Activated CD4-positive, alpha-beta T cell treated with anti-CD3 and anti-CD28 coated beads for 36 hours (primary cell): ENCODE measurements around the gene RPA1. TPM values are rescaled to one million over a fixed set of nuclear protein-coding genes. Genes with fewer than 3 reads are reported as not detected.

Source experiments
- ATAC-seq: fragments of 200-7000 bp; cut with Tn5 transposase; one replicate; pipeline ENCODE4 v1.10.0; 2021; ENCODE audit warnings: mild to moderate bottlenecking, moderate library complexity
- CTCF ChIA-PET: fragments of 350-600 bp; sonication (Branson Sonifier 250); formaldehyde crosslinking; loops from one replicate; lab custom pipeline; 2021; ENCODE audit warnings: antibody characterized with exemption; lab: Charles Lee
- POLR2A ChIA-PET: fragments of 350-600 bp; sonication (Branson Sonifier 250); formaldehyde crosslinking; loops from one replicate; lab custom pipeline; 2021; ENCODE audit warnings: antibody characterized with exemption, inconsistent platforms; lab: Charles Lee
- DNase-seq: peaks from one replicate; pipeline ENCODE4 v3.0.0-alpha.2; 2020
- H3K27ac Mint-ChIP-seq: one replicate; pipeline ENCODE4 v1.8.0; 2021; ENCODE audit warnings: mixed read lengths
- H3K27me3 Mint-ChIP-seq: one replicate; pipeline ENCODE4 v1.8.0; 2021; ENCODE audit warnings: mixed read lengths
- H3K36me3 Mint-ChIP-seq: one replicate; pipeline ENCODE4 v1.8.0; 2021; ENCODE audit warnings: low read depth, mixed read lengths
- H3K4me1 Mint-ChIP-seq: one replicate; pipeline ENCODE4 v1.8.0; 2021; ENCODE audit warnings: mixed read lengths
- H3K4me3 Mint-ChIP-seq: one replicate; pipeline ENCODE4 v1.8.0; 2021; ENCODE audit warnings: mild to moderate bottlenecking, moderate library complexity, mixed read lengths
- H3K9me3 Mint-ChIP-seq: one replicate; pipeline ENCODE4 v1.8.0; 2021; ENCODE audit warnings: low read depth, mixed read lengths
- intact Hi-C, 2 experiments: fragments of 100-400 bp; cut with DNase I in 1 of 2; cut with micrococcal nuclease in 1 of 2; formaldehyde crosslinking; loops; one replicate each; pipeline versions ENCODE4 v1.14.2 to v1.15.1; 2022 to 2024; cut with DNase I, micrococcal nuclease
- total RNA-seq, 2 experiments: library from RNA; stranded (reverse); gene quantifications; one replicate each; pipeline ENCODE4 v1.2.3, GENCODE V29; 2021

RPA1 gene
- total RNA-seq, 2 experiments from 2014 or later: 134 to 191 TPM

- intact Hi-C loops: no loop called here
- Mint-ChIP-seq H3K4me3 (no peak overlapping the region), H3K36me3 (no peaks in the 10 kb centered on the region), H3K27me3 (no peaks in the 10 kb centered on the region), H3K27ac (no peak overlapping the region), H3K4me1 (no peaks in the 10 kb centered on the region), H3K9me3 (no peaks in the 10 kb centered on the region)
- CTCF ChIA-PET: interaction anchor here (1.0 kb wide), 1 partner anchor 13 kb away, joined by 3 read pairs; no protein-coding TSS in a partner anchor
- DNase-seq: no peak
- ATAC-seq: no peak
- POLR2A ChIA-PET: no interaction called here
Measured at GRCh38 chr17:1931844-1932579, 102.2 kb downstream of the RPA1 start.

DNA sequence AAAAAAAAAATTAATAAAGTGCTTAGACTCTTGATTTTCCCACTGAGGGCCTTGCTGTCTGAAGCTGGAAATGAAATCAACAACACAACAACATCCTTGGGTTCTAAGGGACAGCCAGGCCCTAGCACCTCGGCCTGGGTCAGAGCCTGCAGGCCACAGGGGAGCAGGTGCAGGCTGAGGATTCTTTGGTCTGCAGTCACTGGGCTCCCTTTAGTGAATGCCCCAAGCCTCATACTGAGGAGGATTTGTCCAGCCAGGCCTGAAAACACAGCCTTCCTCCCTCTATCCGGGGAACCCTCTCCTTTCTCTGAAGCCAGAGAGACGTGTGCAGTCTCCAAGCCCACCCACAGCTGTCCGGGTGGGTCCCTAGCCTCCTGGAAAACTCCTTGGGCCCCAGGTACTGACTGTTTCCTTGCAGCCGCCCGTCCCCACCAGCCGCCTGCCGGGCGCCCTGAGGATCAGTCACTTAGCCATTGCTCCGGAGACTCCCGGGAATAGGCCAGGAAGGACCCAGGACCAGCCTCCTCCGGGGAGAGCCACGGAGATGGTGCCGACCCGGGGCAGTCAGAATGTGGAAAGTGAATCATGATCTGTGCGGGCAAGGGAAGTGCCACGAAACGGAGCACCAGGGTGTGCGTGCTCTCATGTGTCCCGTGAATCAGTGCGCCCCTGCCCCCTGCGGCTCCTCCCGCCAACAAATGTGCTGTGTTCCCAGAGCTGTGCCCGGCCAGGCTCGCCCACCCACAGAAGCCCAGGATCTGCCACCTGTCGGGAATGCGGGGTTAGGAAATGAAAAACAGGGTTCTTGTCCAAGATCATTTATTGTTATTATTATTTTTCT is 104.3 kb downstream of the RPA1 start:
- intact Hi-C loops: no loop called here
- Mint-ChIP-seq H3K27me3 (no peaks in the 10 kb centered on the region), H3K4me1 (no peaks in the 10 kb centered on the region), H3K4me3 (no peak overlapping the region), H3K36me3 (no peaks in the 10 kb centered on the region), H3K27ac (no peak overlapping the region), H3K9me3 (no peaks in the 10 kb centered on the region)
- ChIA-PET POLR2A (interaction anchor here (0.6 kb wide), 1 partner anchor 359 kb away, joined by 7 read pairs; no protein-coding TSS in a partner anchor), CTCF (interaction anchor here (0.7 to 1.0 kb wide), 2 partner anchors 152 to 156 kb away, joined by 3 read pairs; no protein-coding TSS in a partner anchor)
- ATAC-seq: no peak
- DNase-seq: no peak

DNA sequence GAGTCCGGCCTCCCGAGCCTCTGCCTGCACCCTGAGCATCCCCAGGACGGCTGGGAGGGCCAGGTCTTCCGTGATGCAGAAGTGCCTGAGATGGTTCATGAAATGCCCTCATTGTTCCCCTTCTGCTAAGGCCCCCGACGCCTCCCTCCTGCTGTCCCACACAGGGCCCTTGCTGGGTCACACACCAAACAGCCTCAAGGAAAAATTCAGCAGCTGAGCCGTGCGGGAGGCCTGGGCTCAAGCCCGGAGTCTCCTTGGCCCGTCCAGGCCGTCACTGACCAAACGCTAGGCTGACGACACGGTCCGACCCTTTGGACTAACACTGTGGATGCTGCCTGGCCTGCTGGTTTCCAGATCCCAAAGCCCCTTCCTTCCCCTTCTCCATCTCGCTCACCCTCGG is 105.1 kb downstream of the RPA1 start:
- no peak for ATAC-seq
- no peaks in the 10 kb centered on the region for H3K9me3 Mint-ChIP-seq
- no peak for DNase-seq
- ChIA-PET POLR2A (no interaction called here), CTCF (no interaction called here)
- intact Hi-C loops: no loop called here
- H3K27me3 Mint-ChIP-seq: no peaks in the 10 kb centered on the region
- no peaks in the 10 kb centered on the region for H3K4me1 Mint-ChIP-seq
- no peak overlapping the region for H3K4me3 Mint-ChIP-seq
- no peak overlapping the region for H3K27ac Mint-ChIP-seq
- H3K36me3 Mint-ChIP-seq: no peaks in the 10 kb centered on the region

DNA sequence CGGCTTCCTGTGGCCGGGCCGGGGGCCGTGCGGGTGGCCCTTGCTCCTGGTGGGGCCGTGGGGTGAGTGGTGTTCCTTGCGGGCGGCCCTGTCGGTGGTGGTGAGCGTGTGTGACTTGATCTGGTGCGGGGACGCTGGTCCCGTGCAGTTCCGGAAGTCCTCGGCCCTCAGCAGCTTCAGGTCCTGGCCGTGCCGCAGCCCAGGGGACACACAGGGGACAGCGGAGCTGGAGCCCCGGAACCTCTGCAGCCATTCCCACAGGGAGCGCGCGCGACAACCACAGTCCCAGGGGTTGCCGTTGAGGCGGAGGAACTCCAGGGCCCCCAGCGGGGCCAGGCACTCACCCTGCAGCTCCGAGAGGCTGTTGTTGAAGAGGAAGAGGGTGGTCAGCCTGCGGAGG is 107.0 kb downstream of the RPA1 start:
- ATAC-seq: no peak
- no peak for DNase-seq
- Mint-ChIP-seq H3K9me3 (no peaks in the 10 kb centered on the region), H3K27ac (no peak overlapping the region), H3K4me3 (no peak overlapping the region), H3K36me3 (no peaks in the 10 kb centered on the region), H3K4me1 (no peaks in the 10 kb centered on the region), H3K27me3 (no peaks in the 10 kb centered on the region)
- ChIA-PET CTCF (no interaction called here), POLR2A (no interaction called here)
- intact Hi-C loops: no loop called here

GRCh38 chr17:1937461-1937860 is 107.7 kb downstream of the RPA1 start:
- Mint-ChIP-seq H3K4me1 (no peaks in the 10 kb centered on the region), H3K9me3 (no peaks in the 10 kb centered on the region), H3K4me3 (no peak overlapping the region), H3K27ac (no peak overlapping the region), H3K27me3 (no peaks in the 10 kb centered on the region), H3K36me3 (no peaks in the 10 kb centered on the region)
- DNase-seq (no peak), ATAC-seq (no peak)
- intact Hi-C loops: no loop called here
- ChIA-PET CTCF (interaction anchor here (0.7 to 0.9 kb wide), 2 partner anchors 72 to 121 kb away, joined by 3 to 4 read pairs; no protein-coding TSS in a partner anchor), POLR2A (no interaction called here)

- intact Hi-C loops: no loop called here
- ChIA-PET CTCF (no interaction called here), POLR2A (no interaction called here)
- Mint-ChIP-seq H3K4me1 (no peaks in the 10 kb centered on the region), H3K4me3 (no peak overlapping the region), H3K36me3 (no peaks in the 10 kb centered on the region), H3K27me3 (no peaks in the 10 kb centered on the region), H3K9me3 (no peaks in the 10 kb centered on the region), H3K27ac (no peak overlapping the region)
- no peak for DNase-seq
- ATAC-seq: no peak
Measured at GRCh38 chr17:1939981-1940809, 110.4 kb downstream of the RPA1 start.

GRCh38 chr17:1940810-1941185 is 111.0 kb downstream of the RPA1 start:
- Mint-ChIP-seq H3K27me3 (no peaks in the 10 kb centered on the region), H3K36me3 (no peaks in the 10 kb centered on the region), H3K4me3 (no peak overlapping the region), H3K9me3 (no peaks in the 10 kb centered on the region), H3K4me1 (no peaks in the 10 kb centered on the region), H3K27ac (no peak overlapping the region)
- ATAC-seq: no peak
- POLR2A ChIA-PET: no interaction called here
- no peak for DNase-seq
- CTCF ChIA-PET: no interaction called here
- intact Hi-C loops: no loop called here

- no peaks in the 10 kb centered on the region for H3K27me3 Mint-ChIP-seq
- POLR2A ChIA-PET: no interaction called here
- DNase-seq: no peak
- H3K27ac Mint-ChIP-seq: no peak overlapping the region
- CTCF ChIA-PET: interaction anchor here (0.9 kb wide), 1 partner anchor 59 kb away, joined by 3 read pairs; no protein-coding TSS in a partner anchor
- no peaks in the 10 kb centered on the region for H3K4me1 Mint-ChIP-seq
- intact Hi-C loops: no loop called here
- no peaks in the 10 kb centered on the region for H3K36me3 Mint-ChIP-seq
- H3K9me3 Mint-ChIP-seq: no peaks in the 10 kb centered on the region
- no peak for ATAC-seq
- no peak overlapping the region for H3K4me3 Mint-ChIP-seq
Measured at GRCh38 chr17:1941272-1942065, 111.7 kb downstream of the RPA1 start.

- ChIA-PET POLR2A (no interaction called here), CTCF (interaction anchor here (0.9 kb wide), 1 partner anchor 60 kb away, joined by 3 read pairs; no protein-coding TSS in a partner anchor)
- ATAC-seq (no peak), DNase-seq (no peak)
- Mint-ChIP-seq H3K4me1 (no peaks in the 10 kb centered on the region), H3K9me3 (no peaks in the 10 kb centered on the region), H3K27me3 (no peaks in the 10 kb centered on the region), H3K27ac (no peak overlapping the region), H3K36me3 (no peaks in the 10 kb centered on the region), H3K4me3 (no peak overlapping the region)
- intact Hi-C loops: no loop called here
Measured at GRCh38 chr17:1942066-1942365, 112.2 kb downstream of the RPA1 start.

GRCh38 chr17:1942666-1943435 is 113.0 kb downstream of the RPA1 start:
- H3K9me3 Mint-ChIP-seq: no peaks in the 10 kb centered on the region
- H3K27ac Mint-ChIP-seq: no peak overlapping the region
- H3K4me3 Mint-ChIP-seq: no peak overlapping the region
- H3K36me3 Mint-ChIP-seq: no peaks in the 10 kb centered on the region
- ChIA-PET CTCF (no interaction called here), POLR2A (interaction anchor here (0.6 kb wide), 1 partner anchor 174 kb away, joined by 5 read pairs; no protein-coding TSS in a partner anchor)
- no peaks in the 10 kb centered on the region for H3K4me1 Mint-ChIP-seq
- no peaks in the 10 kb centered on the region for H3K27me3 Mint-ChIP-seq
- no peak for ATAC-seq
- DNase-seq: no peak
- intact Hi-C loops: no loop called here
